HG02938 (cell line): ENCODE measurements around the gene EYS.
A peak's percentile ranks its signal among the peaks of the same experiment; 100 is the strongest.
"Not testable (repeated sequence)": the region's sequence is repeated elsewhere in the genome, so short reads cannot be mapped to it uniquely, and the experiment has no call there.

Source experiments
- ATAC-seq: cut with Tn5 transposase; IDR thresholded peaks from one replicate; pipeline ENCODE4 v1.9.1; 2021; ENCODE audit warnings: mild to moderate bottlenecking, moderate library complexity; ENCODE audit not compliant: unreplicated experiment

EYS gene

DNA sequence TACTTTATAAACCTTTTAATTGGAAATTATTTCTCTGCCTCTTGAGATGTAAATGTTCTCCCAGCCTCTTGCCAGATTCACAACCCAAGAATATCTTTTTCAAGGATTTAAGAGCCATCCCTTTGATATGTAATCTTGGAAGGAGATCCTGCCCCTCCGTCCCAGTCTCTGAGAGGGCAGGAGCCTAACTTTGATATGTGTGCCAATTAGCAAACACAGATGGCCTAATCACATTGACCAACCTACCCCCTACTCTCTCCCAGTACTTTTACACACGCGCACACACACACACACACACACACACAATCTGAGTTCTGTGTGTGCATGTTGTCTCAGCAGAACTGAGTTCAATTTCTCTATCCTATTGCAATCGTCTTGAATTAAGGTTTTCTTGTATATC lies 1447.7 kb downstream of the EYS start:
- no peak for ATAC-seq

DNA sequence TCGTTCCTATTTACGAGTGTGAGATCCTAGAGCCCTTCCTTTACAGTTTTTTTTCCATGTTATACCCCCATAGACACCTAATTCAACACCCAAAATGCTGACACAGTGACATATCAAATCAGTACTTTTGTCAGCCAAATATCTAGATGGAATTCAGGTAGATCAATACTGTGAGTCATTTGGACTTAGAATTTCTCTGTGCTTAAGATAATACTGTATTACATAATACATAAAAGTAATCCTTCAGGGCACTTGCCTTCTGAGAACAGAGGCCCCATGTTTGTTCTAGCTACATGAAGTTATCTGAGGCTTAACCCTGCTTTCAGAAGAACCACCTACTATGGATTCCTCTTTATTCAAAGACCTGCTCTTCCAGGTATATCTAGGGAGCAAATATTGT lies 1448.3 kb downstream of the EYS start:
- ATAC-seq, result no peak

DNA sequence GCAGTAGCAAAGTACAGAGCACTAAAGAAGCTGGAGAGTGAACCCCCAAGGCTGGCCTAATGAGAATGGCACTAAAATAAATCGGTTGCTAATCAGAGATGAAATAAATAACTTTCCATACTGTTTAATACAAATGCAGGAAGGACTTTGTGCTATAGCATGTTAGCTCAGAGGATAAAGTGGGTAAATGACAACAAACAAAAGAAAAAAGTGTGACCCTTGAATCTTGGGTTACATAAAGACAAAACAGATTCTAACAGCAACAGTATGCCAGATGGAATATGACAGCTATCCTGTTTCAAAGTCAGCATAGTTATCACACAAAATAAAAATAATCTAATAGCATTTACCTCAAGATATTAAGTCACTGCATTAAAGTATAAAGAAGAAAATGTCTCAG lies 1448.7 kb downstream of the EYS start:
- no peak for ATAC-seq

DNA sequence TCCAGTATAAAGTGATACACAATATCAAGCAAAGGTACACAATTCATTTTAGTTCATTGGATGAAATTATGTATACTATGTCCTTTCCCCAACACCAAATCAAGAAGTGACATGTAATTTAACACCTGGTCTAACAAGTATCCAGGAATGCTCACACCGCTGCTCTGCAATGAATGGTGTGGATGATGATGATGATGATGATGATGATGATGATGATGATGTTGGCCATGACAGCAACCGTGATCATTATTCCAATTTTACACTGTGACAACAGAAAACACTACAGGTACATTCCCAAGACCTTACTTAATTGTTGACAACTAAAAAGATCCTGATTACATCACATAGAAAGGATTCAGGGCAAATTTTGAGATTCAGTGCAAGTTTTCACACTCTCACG lies 1449.4 kb downstream of the EYS start:
- no peak for ATAC-seq

DNA sequence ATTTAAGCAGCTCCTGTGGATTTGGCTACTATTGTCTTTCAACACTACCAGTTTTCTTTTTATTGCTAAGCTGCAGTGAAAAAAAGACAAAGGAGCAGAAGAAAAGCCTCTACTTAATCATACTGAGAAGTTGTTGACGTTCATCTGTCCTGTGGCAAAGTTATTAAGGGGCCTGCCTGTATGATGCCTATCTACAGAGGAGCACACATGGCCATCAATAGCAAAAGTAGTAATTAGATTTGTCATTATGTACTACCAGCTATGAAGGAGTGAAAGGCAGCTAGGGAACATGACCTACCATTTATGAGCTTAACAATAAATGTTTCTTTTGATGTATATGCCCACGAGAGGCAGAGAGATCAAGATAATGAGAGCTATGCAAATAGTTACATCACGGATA lies 1450.5 kb downstream of the EYS start:
- ATAC-seq, result no peak

DNA sequence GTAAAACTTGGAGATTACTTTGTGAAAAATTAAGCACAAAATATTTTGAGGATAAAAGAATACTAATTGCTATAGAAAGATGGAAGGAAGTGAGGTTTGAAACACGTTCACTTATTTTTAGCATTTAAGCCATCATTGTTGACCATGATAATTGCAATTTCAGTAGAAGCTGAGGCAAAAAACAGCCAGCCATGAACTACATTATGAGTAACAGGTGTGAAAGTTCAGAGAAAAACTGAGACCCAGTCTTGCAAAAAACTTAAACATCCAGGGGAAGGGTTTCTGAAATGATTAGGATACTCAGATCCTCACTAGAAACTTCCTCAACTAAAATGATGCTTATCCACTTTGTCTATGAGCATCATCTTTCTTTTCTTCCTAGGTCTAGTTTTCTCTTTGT lies 1452.0 kb downstream of the EYS start:
- ATAC-seq, result no peak

DNA sequence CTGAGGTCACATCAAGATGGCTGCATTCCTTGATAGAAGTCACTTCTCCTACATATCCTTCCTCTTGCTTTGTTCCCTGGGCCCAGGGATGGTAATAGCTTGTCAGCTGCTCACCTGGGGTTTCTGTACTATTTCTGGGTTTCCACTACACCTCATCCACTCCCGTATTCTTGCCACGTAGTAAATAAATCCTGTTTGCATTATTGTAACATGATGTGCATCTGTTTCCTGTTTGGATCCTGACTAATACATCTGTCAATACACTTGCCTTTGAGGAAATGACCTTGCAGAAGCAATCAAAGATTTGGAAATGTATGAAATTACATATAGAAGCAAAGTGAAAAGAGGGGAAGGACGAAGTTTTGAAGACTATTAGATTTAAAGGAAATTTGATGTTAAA lies 1452.5 kb downstream of the EYS start:
- ATAC-seq, result no peak

DNA sequence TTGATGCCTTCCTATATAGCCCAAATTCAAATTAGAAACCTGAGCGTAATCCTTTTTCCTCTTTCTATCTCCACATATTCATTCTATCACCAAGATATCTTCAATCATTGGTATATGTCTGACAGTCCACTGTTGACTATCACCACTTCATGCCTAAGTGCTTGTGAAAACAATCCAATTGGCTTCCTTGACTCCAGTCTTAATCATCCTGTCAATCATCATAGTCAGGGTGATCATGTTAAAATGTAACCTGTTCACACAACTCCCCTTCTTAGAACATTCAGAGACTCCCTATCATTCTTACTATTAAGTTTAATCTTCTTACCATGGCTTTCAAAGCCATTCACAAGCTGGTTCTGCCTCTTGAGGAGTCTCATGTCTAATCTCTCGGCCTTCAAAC lies 1454.8 kb downstream of the EYS start:
- no peak for ATAC-seq

DNA sequence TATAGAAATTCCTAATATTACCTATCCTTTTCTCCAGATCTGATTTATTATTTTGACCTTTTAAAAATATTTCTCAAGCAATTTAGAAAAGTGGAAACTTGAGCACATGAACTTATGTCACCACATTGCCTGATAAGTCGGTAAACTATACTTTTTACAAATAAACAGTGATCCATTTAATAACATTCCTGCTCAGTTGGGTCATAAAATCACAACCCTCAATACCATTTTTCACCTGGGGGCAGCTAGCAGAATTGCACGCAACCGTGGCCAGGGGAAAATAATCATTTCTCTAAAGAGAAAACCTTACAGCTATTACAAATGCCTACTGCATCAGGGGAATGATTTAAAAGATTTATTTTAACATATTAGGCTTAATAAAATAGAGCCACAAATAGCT lies 1456.9 kb downstream of the EYS start:
- no peak for ATAC-seq

DNA sequence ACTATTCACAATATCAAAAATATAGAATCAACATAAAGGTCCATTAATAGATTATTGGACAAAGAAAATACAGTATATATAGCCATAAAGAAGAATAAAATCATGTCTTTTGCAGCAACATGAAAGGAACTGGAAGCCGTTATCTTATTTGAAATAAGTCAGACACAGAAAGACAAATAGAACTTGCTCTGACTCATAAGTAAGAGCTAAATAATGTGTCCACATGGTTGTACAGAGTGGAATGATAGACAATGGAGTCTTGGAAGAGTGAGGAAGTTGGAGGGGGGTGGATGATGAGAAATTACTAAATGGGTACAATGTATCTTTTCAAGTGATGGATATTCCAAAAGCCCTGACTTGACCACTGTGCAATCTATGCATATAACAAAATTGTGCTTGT lies 1457.9 kb downstream of the EYS start:
- ATAC-seq, result no peak

DNA sequence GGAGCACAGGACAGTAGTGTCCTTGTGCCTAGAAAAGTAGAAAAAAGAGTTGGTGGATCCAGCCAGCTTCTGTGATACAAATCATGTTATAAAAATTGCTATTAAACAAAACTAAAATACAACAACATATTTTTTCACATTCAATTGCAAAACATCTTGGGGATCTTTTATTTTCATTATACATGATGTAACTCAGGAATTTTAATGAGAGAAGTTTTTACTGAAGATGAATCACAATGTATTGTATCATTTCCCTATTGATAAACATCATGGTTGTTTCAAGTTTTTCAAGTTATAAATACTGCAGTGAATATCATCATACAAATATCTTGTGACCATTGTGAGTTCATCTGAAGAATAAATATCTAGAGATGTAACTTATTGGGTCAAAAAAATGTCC lies 1463.4 kb downstream of the EYS start:
- ATAC-seq, result no peak

DNA sequence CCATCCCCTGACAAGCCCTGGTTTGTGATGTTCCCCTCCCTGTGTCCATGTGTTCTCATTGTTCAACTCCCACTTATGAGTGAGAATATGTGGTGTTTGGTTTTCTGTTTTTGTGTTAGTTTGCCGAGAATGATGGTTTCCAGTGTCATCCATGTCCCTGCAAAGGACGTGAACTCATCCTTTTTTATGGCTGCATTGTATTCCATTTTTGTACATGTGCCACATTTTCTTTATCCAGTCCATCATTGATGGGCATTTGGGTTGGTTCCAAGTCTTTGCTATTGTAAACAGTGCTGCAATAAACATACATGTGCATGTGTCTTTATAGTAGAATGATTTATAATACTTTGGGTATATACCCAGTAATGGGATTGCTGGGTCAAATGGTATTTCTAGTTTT lies 1468.1 kb downstream of the EYS start:
- not testable (repeated sequence) for ATAC-seq

DNA sequence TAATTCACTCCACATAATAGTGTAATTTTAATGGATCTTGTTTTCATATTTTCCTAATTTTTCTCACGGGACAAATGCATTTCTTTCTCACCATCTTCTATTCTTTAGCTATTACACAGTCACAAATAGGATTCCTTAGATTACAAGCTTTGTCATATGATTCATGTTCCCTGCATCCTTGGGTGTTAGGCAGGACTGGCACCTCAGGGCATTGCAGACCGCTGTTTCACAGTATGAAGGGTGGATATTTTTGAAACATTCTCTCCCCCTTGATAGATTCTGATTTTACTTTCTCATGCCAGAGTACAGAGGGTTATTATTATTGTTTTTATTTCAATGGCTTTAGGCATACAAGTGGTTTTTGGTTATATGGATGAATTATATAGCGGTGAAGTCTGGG lies 1469.0 kb downstream of the EYS start:
- no peak for ATAC-seq

DNA sequence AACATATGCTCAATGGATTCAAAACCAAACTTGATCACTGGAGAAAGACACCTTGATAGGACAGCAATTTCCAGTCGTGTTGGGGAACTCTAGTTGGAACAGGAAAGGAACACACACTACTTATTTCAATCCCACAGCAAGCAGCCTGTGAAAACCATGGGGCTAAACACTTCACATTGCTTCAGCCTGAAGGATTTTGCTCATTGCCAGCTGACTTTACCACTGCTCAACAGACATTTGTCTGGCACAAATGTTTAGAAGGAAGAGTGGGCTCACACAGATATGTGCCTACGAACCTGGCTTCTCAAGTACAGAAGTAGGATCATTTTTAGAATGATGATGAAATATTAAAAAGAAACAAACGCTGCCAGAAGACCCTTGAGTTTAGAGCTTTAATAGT lies 1473.3 kb downstream of the EYS start:
- no peak for ATAC-seq

DNA sequence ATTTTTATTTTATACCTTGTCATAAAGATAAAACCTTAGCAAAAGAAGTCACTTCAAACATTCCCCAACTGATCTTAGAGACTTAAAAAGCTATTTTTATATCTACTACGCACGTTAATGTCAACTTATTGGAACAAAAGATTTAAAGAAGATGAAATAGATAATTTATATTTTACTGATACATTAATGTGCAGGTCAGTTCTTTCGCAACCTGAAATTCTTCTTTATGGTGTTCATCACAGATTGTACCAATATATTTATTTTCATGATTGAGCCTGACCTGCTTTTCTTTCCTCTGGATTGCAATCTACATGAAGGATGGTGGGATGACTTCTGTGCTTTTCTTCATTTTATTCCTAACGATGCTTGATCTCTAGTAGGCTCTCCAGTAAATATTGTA lies 1475.1 kb downstream of the EYS start:
- no peak for ATAC-seq

DNA sequence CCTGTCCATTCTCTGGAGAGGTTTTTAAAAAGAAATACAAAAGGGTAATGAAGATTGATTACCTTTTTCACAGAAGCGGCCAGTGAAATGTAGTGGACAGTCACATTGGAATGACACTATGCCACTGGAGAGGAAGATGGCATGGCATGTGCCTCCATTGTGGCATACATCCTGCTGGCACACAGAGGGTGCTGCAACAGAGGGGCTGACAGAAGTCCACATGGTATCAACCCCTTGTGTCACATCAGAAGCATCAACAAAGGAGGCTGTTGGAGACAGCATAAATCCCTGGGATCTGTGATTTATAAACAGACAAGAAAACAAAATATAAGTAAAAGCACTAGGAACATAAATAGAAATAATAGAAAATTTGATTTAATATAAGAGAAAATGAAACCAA lies 1476.5 kb downstream of the EYS start:
- no peak for ATAC-seq

DNA sequence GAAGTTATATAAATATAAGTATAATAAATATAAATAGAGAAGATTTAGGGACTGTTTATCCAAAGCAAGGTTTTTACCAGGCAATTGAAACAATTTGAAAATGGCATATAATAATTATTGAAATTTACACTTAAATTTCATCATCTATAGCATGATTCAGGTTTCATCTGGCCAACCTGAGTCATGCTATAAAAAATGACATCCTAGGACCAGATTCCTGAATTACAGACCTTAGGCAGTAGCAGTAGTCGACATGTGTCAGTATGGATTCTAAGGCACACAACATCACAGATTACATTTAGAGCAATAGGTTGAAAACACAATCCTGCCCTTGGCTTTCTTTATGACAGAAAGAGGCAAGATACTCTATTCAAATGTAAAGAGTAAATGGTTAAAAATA lies 1479.2 kb downstream of the EYS start:
- ATAC-seq, result no peak

DNA sequence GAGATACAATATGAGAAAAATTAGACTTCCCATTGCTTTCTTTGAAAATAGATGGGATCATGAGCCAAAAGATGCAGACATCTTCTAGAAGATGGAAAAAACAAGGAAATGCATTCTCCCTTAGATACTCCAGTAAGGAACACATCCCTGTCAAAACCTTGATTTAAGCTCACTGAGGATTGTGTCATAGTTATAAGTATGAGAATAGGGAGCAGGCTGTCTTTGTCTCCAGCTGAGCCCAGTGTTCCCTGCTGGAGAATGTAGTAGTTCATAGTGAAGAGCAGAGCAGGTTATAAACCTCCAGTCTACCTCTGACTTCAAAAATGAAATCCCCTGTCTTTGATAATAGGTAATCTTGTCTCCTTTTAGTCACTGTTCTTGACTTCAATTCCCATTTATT lies 1481.5 kb downstream of the EYS start:
- ATAC-seq, result no peak

DNA sequence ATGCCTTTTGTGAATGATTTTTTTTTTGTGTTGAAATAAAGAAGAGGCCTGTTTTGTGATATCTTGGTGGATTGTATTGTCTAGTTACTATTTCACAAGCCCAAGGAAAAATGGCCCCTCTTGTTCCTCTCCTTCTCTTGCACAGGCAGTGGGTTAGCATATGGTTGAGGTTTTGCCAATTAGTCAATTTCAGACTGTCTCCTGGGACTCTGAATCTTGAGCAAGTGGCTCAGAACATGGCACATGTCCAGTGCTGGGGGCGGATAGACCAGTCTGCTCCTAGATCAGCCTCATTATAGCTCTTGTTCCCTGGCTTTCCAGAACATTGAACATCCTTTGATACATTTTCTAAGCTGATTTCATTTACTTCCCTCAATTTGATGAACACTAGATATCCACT lies 1482.2 kb downstream of the EYS start:
- no peak for ATAC-seq

DNA sequence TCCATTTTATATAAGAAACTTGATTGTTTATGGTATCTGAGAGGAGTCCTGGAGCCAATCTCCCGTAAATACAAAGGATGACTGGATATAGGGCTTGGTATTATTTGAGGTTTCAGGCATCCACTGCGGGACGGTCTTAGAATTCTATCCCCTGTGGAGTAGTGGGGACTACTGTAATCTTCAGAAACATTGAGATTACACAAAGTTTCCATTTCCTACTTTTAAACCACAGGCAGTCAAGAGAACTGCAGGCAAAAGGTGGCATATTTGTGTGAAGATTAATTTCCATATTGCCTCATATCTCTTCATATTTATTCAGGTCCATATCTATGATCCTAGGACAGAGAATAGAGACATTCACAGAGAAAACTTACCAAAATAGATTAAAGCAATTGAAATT lies 1485.2 kb downstream of the EYS start:
- no peak for ATAC-seq

DNA sequence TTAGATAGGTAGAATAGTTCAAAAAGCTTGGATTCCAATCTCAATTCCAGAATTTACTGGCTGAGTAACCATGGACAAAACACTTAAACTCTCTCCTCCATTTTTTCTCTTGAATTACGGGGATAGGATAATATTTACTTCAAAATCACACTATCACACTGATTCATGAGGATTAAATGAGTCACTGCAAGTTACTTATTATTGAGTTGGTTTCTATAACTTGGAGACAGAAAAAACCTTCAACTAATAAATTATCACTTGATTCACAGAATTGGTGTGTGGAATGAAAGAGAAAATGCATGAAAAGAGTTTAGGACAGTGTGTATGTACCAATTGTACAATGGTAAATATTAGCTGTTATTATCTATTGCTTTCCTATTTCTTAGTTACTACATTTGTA lies 1486.2 kb downstream of the EYS start:
- no peak for ATAC-seq

DNA sequence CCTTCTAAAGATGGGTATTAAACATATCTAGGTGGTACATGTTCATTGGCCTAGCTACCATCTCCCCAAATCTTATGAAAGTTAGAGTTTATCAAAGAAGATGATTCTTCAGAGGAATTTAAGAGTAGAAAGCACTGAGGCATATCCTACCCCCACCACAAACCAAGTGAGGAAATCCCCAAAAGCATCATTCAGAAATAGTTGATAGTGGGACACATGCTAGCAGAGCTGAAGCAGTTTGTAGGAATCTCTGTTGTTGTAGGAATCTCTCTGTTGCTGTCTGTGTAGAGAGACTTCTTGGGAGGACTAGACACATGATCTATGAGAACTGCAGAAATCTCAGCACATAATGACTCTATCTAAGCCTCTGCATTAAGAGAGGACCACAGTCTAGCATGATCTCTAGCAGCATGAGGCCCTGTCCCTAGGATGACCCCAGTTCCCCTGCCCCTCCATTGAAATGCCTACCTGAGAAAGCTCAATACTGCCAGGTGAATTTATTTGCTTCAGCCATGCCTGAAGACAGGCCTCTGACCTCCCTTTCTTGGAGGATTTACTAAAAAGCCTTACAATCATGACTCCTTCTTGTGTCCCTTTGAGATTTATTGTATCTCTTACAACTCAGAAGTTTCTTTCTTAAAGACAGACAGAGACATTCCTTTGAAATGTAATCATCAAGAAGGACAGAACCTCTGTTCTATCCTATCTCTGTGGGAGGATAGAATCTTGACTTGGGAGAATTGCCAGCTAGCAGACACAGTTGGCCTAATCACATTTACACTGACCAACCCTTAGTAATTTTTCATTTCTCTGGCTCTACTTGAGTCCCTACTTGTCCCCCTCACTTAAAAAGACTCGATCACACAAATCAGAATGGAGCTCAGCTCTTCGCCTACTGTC lies 1489.1 kb downstream of the EYS start:
- ATAC-seq, result peak; percentile 77

DNA sequence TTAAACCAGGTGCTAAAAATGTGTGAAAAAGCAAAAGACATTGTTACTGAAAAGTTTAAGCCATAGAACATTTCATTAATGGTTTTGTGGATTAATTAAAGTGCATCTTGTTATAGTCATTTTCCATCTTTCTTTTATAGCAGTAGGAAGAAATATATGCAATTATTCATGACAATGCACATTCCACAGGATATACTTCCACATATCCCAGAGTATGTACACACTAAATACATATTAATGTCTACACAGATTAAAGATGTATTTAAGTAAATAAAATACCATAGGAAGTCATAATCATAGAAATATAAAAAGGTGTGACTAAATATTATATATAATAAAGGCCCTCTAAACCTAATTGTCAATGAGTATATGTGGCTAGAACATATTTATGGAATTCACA lies 1492.7 kb downstream of the EYS start:
- ATAC-seq, result no peak
